Measurements from ENCODE around the gene GAS7.

GRCh38 chr17:9985646-9986045, 212.8 kb downstream of the GAS7 start:
- TF ChIP-seq POLR2A (IDR thresholded peaks at IDR 0.05; ENCODE audit: low read depth, low read length) (no peak), EGR1 (IDR thresholded peaks at IDR 0.05; ENCODE audit: borderline replicate concordance in 1 of 2, low read depth in 2 of 2, low read length in 2 of 2) (no peak), RAD21 (IDR thresholded peaks at IDR 0.05; ENCODE audit: insufficient read depth, low read depth, low read length) (no peak), TAF1 (IDR thresholded peaks at IDR 0.05; ENCODE audit: borderline replicate concordance, low read depth, low read length) (no peak), RFX5 (IDR thresholded peaks at IDR 0.05; ENCODE audit: low read depth, low read length) (no peak), BCL3 (IDR thresholded peaks at IDR 0.05; ENCODE audit: borderline replicate concordance, insufficient read depth, low read depth, low read length, poor library complexity, severe bottlenecking) (no peak), REST (IDR thresholded peaks at IDR 0.05; ENCODE audit: low read depth, low read length) (no peak), KDM1A (IDR thresholded peaks at IDR 0.05; ENCODE audit: borderline replicate concordance) (no peak), ETV6 (conservative IDR thresholded peaks at IDR 0.05 in 1 of 2, IDR thresholded peaks at IDR 0.05 in 1 of 2; ENCODE audit: borderline replicate concordance in 1 of 2, low read depth in 1 of 2) (no peak), TCF12 (IDR thresholded peaks at IDR 0.05; ENCODE audit: low read depth, low read length) (no peak), CTCF (IDR thresholded peaks at IDR 0.05 in 2 of 3, conservative IDR thresholded peaks at IDR 0.05 in 1 of 3; ENCODE audit: control insufficient read depth in 2 of 3, extremely low read depth in 1 of 3, insufficient read depth in 1 of 3, low read depth in 3 of 3, low read length in 3 of 3) (no peak)
